Neural cell (in vitro differentiated cells): ENCODE results near the gene SCCPDH. TPM values are rescaled to one million over a fixed set of nuclear protein-coding genes. Genes with fewer than 3 reads are reported as not detected.

Experiments
- H2AFZ ChIP-seq: fragments of 200-600, 300-800 bp; sonication (generic), shearing (Covaris generic); 2 replicates; pipeline ENCODE4 v1.6.0; 2014; ENCODE audit warnings: low read depth, mild to moderate bottlenecking, antibody characterized with exemption, low read length, moderate library complexity
- H3F3A ChIP-seq: fragments of 200-600 bp; shearing (Covaris generic); 2 replicates; pipeline ENCODE4 v1.6.1; 2016; ENCODE audit warnings: mild to moderate bottlenecking, moderate library complexity, mixed read lengths, antibody characterized with exemption, low read length; ENCODE audit not compliant: insufficient read depth, poor library complexity, severe bottlenecking
- H3K27ac ChIP-seq: fragments of 200-600, 300-800 bp; sonication (generic), shearing (Covaris generic); 2 replicates; pipeline ENCODE4 v1.5.1; 2014; ENCODE audit warnings: mild to moderate bottlenecking, low read length, moderate library complexity
- H3K27me3 ChIP-seq: fragments of 300-800, 200-600 bp; sonication (generic), shearing (Covaris generic); 2 replicates; pipeline ENCODE4 v1.6.0; 2014; ENCODE audit warnings: mild to moderate bottlenecking, low read depth, low read length, moderate library complexity; ENCODE audit not compliant: insufficient read depth
- H3K36me3 ChIP-seq: fragments of 300-800, 200-600 bp; sonication (generic), shearing (Covaris generic); 2 replicates; pipeline ENCODE4 v1.5.1; 2014; ENCODE audit warnings: mild to moderate bottlenecking, antibody characterized with exemption, low read length, moderate library complexity; ENCODE audit not compliant: insufficient read depth
- H3K4me2 ChIP-seq: fragments of 300-800, 200-600 bp; sonication (generic), shearing (Covaris generic); 2 replicates; pipeline ENCODE4 v1.6.0; 2014; ENCODE audit warnings: mild to moderate bottlenecking, low read length
- H3K4me3 ChIP-seq: fragments of 300-800, 200-600 bp; sonication (generic), shearing (Covaris generic); 2 replicates; pipeline ENCODE4 v1.5.1; 2014; ENCODE audit warnings: mild to moderate bottlenecking, low read length, moderate library complexity
- H3K79me2 ChIP-seq: fragments of 200-600 bp; shearing (Covaris generic); replicated peaks from 2 replicates; pipeline ENCODE4 v1.6.0; 2014; ENCODE audit warnings: mild to moderate bottlenecking, low read length, moderate library complexity; ENCODE audit not compliant: insufficient read depth
- H3K9ac ChIP-seq: fragments of 300-800, 200-600 bp; sonication (generic), shearing (Covaris generic); 2 replicates; pipeline ENCODE4 v1.6.1; 2016; ENCODE audit warnings: mild to moderate bottlenecking, low read length, mixed read lengths
- H3K9me2 ChIP-seq: fragments of 200-600 bp; shearing (Covaris generic); 2 replicates; pipeline ENCODE4 v1.6.1; 2016; ENCODE audit warnings: mild to moderate bottlenecking, low read length, mixed read lengths; ENCODE audit not compliant: insufficient read depth
- H3K9me3 ChIP-seq: fragments of 200-600, 300-800 bp; sonication (generic), shearing (Covaris generic); 2 replicates; pipeline ENCODE4 v1.6.1; 2016; ENCODE audit warnings: mild to moderate bottlenecking, mixed run types, low read length, moderate library complexity, mixed read lengths
- H4K20me1 ChIP-seq: fragments of 200-600 bp; shearing (Covaris generic); 2 replicates; pipeline ENCODE4 v1.6.1; 2016; ENCODE audit warnings: mild to moderate bottlenecking, mixed run types; ENCODE audit not compliant: insufficient read depth
- CTCF ChIP-seq: fragments of 450-650 bp; IDR thresholded peaks from 2 replicates; pipeline ENCODE4 v1.5.1; 2014; ENCODE audit warnings: antibody characterized with exemption, mild to moderate bottlenecking, moderate library complexity; ENCODE audit not compliant: poor library complexity, severe bottlenecking
- EP300 ChIP-seq: fragments of 450-650 bp; conservative IDR thresholded peaks from 2 replicates; pipeline ENCODE4 v1.6.1; 2014; ENCODE audit warnings: antibody characterized with exemption, mild to moderate bottlenecking, moderate library complexity; ENCODE audit not compliant: poor library complexity, severe bottlenecking
- EZH2 ChIP-seq: fragments of 200-600, 300-800 bp; shearing (Covaris generic), sonication (generic); IDR thresholded peaks from 2 replicates; pipeline ENCODE4 v1.6.1; 2014; ENCODE audit warnings: antibody characterized with exemption, low read length, borderline replicate concordance, mild to moderate bottlenecking; ENCODE audit not compliant: insufficient read depth, poor library complexity, severe bottlenecking
- MXI1 ChIP-seq: fragments of 450-650 bp; conservative IDR thresholded peaks from 2 replicates; pipeline ENCODE4 v1.6.1; 2014; ENCODE audit warnings: antibody characterized with exemption, mild to moderate bottlenecking; ENCODE audit not compliant: poor library complexity, severe bottlenecking
- POLR2AphosphoS5 ChIP-seq: IDR thresholded peaks from 2 replicates; pipeline ENCODE4 v1.6.1; 2012
- RAD21 ChIP-seq: fragments of 450-650 bp; conservative IDR thresholded peaks from 2 replicates; pipeline ENCODE4 v1.6.1; 2014; ENCODE audit warnings: antibody characterized with exemption, mild to moderate bottlenecking, moderate library complexity
- REST ChIP-seq: IDR thresholded peaks from 2 replicates; pipeline ENCODE4 v1.6.1; 2012; ENCODE audit warnings: borderline replicate concordance
- SMC3 ChIP-seq: fragments of 450-650 bp; conservative IDR thresholded peaks from 2 replicates; pipeline ENCODE4 v1.6.1; 2014; ENCODE audit warnings: antibody characterized with exemption, mild to moderate bottlenecking, moderate library complexity; ENCODE audit not compliant: poor library complexity
- TAF1 ChIP-seq: IDR thresholded peaks from 2 replicates; pipeline ENCODE4 v1.6.1; 2012; ENCODE audit warnings: low read depth
- polyA plus RNA-seq: library from polyadenylated mRNA; depleted of rRNA; stranded (reverse); fragments of >200 nt; gene quantifications from 2 replicates; pipeline ENCODE4 v1.2.3, GENCODE V29; 2014

Gene SCCPDH
- polyA plus RNA-seq, 1 donor from 2014 or later: 94.2 TPM

- Histone ChIP-seq H3K27ac (no peak overlapping the region), H3K4me3 (no peak overlapping the region), H3K9ac (no peak overlapping the region), H2AFZ (no peak overlapping the region), H3K4me2 (no peak overlapping the region), H3K79me2 (no peaks in the 10 kb centered on the region), H3K9me2 (no peaks in the 10 kb centered on the region), H4K20me1 (no peaks in the 10 kb centered on the region), H3F3A (no peaks in the 10 kb centered on the region), H3K36me3 (peaks cover 9% of the 10 kb centered on the region), H3K27me3 (no peaks in the 10 kb centered on the region), H3K9me3 (no peaks in the 10 kb centered on the region)
- TF ChIP-seq RAD21: no peak
- TF ChIP-seq REST: no peak
- no peak for TF ChIP-seq EZH2
- TF ChIP-seq POLR2AphosphoS5: no peak
- TF ChIP-seq EP300: no peak
- no peak for TF ChIP-seq MXI1
- TF ChIP-seq CTCF: no peak
- no peak for TF ChIP-seq TAF1
- TF ChIP-seq SMC3: no peak
These were observed 45.1 kb downstream of the SCCPDH start for GRCh38 chr1:246769306-246769705.

- no peak for TF ChIP-seq MXI1
- TF ChIP-seq RAD21: no peak
- TF ChIP-seq TAF1: no peak
- TF ChIP-seq EZH2: no peak
- TF ChIP-seq SMC3: no peak
- no peak for TF ChIP-seq CTCF
- no peak for TF ChIP-seq REST
- no peak for TF ChIP-seq POLR2AphosphoS5
- no peak for TF ChIP-seq EP300
- H2AFZ ChIP-seq: no peak overlapping the region
- H3K36me3 ChIP-seq: peaks cover 4% of the 10 kb centered on the region
- no peaks in the 10 kb centered on the region for H3F3A ChIP-seq
- H4K20me1 ChIP-seq: no peaks in the 10 kb centered on the region
- no peaks in the 10 kb centered on the region for H3K79me2 ChIP-seq
- no peak overlapping the region for H3K4me3 ChIP-seq
- H3K27ac ChIP-seq: no peak overlapping the region
- H3K9me2 ChIP-seq: no peaks in the 10 kb centered on the region
- H3K27me3 ChIP-seq: no peaks in the 10 kb centered on the region
- no peak overlapping the region for H3K4me2 ChIP-seq
- H3K9ac ChIP-seq: no peak overlapping the region
- H3K9me3 ChIP-seq: no peaks in the 10 kb centered on the region
These were observed 47.2 kb downstream of the SCCPDH start for GRCh38 chr1:246771366-246771765.
